GM20431 (cell line): ENCODE results near the gene NUCKS1.

ENCODE experiments used
- in situ Hi-C: fragments of 300-500 bp; cut with MseI, MboI; formaldehyde crosslinking; loops from one replicate; pipeline ENCODE4 v1.15.0; 2020; ENCODE audit warnings: low sequenced_read_pairs; ENCODE audit not compliant: unreplicated experiment

NUCKS1 gene

GRCh38 chr1:205775015-205775716 is 25.2 kb upstream of the NUCKS1 start, which contains the start of gene RAB29:
TSS of gene RAB29 (minus strand) at chr1:205775482. CDS start at chr1:205774956, 526 bp downstream.
- in situ Hi-C loops = loop anchor here (25.0 kb wide), 1 partner anchor 337 kb away; the partner anchor contains the start of gene AVPR1B

DNA sequence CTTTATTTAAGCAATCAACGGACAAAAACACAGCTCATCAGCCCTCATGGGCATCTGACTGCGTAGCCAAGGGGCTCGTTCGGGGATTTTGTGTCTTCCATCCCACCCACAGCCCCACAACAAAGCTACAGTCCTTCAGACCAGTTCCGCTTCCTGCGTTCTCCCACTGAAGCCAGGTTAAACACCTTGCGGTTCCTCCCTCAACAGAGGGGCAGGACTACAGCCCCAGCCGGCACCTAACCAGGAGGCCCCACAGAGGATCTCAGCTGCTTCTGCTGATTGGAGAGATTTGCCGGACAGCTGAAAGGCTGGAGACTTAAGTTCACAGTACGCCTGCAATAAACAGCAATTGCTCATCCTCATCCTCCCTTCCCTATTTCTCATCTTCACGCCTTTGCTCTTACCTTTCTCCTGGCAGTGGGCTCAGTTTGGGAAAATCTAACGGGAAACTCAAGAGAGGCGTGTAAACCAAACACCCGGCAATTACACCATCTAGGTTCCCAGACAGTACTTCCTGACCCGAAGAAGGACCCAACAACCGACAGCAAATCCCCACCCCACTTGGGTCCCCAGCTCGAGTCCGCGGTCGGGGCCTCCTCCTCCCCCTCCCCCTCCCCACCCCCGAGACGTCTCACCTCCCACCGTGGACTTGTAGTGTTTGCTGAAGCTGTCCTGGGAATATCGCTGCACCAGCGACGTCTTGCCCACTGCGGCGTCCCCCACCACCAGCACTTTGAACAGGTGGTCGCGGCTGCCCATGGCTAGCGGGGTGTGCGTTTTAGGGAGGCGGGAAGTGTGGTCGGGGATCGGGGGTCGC is 24.4 kb upstream of the NUCKS1 start:
- in situ Hi-C loops = loop anchor here (25.0 kb wide), 1 partner anchor 338 kb away; the partner anchor contains the start of gene AVPR1B

DNA sequence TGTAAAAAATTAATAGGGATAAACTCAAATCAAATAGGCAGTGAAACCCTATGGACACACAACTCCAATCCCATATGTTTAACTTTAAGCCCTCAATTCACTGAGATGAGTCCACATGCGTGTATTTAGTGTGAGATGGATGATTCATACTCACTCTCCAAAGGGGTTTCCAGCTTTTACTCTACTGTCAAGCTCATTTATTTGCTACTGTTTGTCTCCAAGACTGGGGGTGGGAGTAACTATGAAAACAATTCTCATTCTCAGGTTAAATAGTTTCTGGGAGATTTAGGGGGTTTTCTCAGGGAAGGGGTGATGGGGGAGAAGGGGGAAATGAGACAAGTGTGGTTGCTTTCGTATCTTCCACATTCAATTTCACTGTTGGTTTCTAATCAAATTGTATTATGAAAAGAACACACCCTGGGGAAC is 22.6 kb upstream of the NUCKS1 start:
- in situ Hi-C loops = no loop called here

DNA sequence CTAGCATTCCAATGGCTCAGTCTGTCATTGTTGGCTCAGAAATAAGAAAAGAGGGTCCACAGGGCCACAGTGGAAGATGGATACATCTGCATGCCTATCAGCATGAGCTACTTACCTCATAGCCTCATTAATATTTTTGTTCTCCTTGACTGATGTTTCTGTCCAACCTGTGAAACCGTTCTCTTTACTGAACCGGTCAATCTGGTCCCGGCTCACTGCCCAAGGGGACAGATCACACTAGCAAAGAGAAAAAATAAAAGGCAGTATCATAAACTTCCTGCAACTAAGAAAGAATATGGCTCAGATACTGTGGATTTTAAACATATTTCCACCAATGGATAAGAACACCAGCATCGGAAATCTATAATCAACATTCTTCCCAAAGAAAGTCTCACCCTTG is 20.6 kb upstream of the NUCKS1 start:
- in situ Hi-C loops = no loop called here

GRCh38 chr1:205769641-205770365 is 19.8 kb upstream of the NUCKS1 start:
- in situ Hi-C loops = no loop called here

- in situ Hi-C loops = no loop called here
Measured at GRCh38 chr1:205767248-205767647, 17.3 kb upstream of the NUCKS1 start.

DNA sequence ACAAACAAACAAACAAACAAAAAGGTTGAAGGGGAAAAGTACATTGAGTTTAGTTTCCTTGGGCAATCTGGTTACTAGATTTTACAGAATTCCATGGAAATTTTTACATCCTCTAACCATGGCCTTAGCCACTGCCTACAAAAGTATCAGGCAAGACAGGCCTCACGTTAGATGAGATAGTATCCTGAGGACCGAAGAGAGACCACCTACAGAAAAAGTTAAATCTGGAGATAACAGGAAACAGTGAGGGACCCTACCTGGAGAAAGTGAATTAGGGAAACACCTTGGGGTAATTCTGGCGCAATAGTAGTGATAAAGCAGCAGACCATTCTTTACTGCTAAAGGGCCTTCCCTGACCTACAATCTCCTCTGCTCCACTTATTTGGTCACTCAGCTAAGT is 16.6 kb upstream of the NUCKS1 start:
- in situ Hi-C loops = no loop called here

DNA sequence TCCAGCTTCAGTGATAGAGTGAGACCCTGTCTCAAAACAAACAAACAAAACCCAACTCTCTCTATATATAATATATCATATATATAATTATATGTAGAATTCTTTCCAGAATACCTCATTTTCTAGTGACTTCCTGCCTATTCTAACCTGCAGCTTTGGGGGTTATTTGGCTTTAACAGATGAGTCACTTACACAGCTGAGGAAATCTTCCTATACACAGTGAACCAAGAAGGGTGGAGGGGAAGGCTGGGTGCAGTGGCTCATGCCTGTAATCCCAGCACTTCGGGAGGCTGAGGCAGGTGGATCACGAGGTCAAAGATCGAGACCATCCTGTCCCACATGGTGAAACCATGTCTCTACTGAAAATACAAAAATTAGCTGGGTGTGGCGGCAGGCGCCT is 16.1 kb upstream of the NUCKS1 start:
- in situ Hi-C loops = no loop called here

DNA sequence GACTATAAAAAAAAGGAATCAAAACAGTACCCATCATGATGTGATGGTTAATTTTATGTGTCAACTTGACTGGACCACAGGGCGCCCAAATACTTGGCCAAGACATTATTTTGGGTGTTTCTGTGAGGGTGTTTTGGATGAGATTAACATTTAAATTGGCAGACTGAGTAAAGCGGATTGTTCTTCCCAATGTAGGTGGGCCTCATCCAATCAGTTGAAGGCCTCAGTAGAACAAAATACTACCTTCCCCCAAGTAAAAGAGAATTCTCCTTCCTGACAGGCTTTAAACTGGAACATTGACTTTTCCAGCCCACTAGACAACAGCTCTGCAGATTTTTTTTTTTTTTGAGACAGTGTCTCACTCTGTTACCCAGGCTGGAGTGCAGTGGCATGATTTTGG is 14.6 kb upstream of the NUCKS1 start:
- in situ Hi-C loops = no loop called here

- in situ Hi-C loops = no loop called here
Measured at GRCh38 chr1:205763980-205764379, 14.0 kb upstream of the NUCKS1 start.

DNA sequence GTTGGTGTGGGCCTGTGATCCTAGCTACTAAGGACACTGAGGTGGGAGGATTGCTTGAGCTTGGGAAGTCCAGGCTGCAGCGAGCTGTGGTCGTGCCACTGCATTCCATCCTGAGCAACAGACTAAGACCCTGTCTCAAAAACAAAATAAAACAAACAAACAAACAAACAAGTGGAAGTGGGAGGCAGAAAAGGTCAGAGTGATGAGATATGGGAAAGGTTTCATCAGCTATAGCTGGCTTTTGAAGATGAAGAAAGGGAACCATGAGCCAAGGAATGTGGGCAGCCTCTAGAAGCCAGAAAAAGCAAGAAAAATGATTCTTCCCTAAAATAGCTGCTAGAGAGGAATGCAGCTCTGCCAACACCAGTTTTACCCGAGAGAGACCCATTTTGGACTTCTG is 10.6 kb upstream of the NUCKS1 start:
- in situ Hi-C loops = no loop called here

- in situ Hi-C loops = no loop called here
Measured at GRCh38 chr1:205756552-205756951, 6.6 kb upstream of the NUCKS1 start.

- in situ Hi-C loops = no loop called here
Measured at GRCh38 chr1:205754857-205755256, 4.9 kb upstream of the NUCKS1 start.

DNA sequence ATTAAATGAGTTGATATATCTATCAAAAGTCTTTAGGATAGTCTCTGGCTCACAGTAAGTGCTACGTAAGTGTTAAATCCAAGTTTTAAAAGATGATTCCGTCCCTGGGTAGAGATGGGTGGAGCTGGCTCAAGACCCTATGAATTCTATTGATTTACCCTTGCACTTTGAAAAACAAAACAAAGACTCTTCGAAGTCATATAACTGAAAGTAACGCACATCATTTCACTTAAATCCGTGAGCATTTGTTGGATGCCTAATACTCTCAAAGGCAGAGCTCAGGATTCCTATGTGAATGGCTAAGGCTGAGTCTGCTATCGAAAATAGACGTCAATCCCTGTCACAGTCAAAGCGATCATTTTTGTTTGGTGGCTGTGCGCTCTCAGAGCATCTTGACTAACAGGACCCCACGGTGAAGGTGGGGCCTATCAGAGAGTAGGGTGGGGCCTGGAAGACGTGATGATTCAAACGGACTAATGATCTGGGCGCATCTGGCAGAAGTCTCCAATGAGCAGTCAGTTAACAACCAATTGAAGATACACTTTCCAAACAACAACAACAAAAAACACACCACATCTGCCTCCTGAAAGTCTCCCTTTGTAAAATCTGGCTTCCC is 1.2 kb upstream of the NUCKS1 start:
- in situ Hi-C loops = no loop called here

DNA sequence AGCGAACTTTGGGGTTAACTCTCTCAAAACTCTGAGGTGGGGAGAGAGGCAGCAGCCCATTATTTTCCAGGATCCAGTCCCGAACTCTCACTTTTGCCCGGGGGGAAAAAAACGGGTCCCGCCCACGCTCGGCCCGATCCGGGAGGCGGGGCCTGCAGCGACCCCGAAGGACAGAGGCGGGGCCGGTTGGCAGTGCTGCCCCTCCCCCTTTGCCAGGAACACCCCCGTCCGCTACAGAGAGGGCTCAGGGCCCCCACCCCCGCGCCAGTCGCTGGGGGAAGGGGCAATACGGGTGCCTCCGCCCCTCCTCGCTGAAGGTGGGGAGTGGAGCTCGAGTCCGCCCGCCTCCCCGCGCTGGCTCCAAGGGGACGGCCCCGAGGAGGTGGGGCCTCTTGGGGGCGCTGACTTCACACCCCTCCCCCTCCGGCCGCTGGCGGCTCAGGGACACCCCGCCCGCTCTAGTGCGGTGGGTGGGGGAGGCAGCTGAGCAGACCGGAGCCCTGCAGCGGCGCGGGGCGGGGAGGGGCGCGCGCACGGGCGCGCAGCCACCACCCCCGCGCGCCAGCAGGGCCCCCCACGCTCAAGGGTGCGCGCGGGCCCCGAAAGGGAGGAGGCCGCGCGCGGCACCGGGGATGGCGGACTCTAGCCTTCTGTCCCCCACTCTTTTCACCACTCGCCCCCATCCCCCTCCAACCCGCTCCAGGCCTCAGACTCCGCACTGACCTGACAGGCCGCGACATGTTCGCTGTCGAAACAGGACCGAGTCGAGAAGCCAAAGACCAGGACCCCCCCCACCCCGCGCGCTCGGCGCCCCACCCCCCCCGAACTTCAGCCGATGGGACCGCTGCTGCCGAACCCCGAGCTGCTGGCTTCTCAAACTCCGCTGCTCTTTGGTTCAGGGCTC is 496 bp downstream of the NUCKS1 start:
- in situ Hi-C loops = no loop called here

DNA sequence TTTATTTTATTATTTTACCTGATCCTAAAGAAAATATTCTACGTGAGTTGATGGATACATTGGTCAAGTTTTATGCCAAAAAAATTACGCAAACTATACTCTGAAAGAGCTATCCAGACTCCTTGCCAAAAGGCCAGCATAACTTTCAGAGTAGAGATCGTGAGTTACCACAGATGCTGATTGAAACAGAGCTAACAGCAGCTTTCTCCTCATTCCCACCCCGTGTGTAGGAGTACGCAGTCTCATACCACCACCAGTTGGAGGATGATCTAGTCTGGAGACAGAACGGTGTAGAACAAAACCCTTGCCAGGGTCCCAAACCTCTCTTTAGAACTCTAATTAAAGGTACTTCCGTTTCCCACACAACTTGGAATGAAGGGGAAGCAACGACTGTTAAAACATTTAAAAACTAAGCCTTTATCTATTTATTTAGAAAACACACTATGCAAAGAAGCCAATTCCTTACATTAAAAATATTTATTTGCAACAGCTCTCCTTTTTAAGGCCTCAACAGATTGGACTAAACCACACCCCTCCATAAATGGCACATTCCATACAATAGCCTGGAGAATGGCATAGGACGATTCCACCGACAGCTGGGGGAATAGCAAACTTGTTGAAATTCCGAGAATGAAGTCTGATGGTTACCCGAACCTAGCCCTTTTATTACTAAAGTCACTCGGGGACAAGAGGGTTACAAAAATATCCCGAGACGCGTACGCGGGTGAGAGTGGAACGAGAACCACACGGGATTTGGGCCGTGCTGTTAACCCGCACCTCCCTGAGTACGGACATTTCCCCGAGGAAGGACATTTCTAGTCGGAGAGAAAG is 1.4 kb downstream of the NUCKS1 start:
- in situ Hi-C loops = no loop called here

DNA sequence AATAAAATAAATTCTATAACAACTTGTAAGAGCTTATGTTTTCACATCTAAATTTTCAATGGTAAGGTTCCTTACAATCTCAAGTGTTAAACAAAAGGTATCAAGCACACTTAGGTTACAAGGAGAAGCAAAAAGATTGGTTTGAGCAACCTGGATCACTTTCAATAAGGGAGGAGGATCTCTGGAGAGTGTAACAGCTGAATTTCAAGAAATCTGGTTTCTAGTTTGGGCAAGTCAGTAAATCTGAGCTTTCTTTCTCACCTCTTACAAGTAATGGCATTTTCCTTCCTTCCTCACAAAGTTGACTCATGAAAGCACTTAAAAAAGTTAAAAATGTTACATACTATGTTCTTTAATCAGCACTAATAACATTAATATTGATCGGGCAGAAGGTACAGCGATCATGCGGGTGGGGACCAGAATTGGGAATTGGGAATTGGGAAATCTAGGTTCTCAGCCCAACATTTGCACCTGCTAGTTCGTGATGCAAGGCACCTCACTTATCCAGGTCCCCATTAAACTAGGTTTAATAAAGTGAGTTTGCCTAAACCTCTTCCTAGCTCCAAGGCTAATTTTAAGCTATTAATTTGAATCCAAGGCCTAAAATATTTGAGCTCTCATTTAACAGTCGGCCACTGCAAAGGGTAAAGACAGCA is 3.1 kb downstream of the NUCKS1 start:
- in situ Hi-C loops = no loop called here

GRCh38 chr1:205744403-205744802 is 5.6 kb downstream of the NUCKS1 start:
- in situ Hi-C loops = no loop called here
